Measurements from ENCODE around the gene ST6GALNAC2. TPM values are rescaled to one million over a fixed set of nuclear protein-coding genes. Genes with fewer than 3 reads are reported as not detected.
"Not testable (repeated sequence)": the region's sequence is repeated elsewhere in the genome, so short reads cannot be mapped to it uniquely, and the experiment has no call there.

ST6GALNAC2 gene
- total RNA-seq, 2 experiments from 2014 or later: 3.4 to 3.9 TPM

DNA sequence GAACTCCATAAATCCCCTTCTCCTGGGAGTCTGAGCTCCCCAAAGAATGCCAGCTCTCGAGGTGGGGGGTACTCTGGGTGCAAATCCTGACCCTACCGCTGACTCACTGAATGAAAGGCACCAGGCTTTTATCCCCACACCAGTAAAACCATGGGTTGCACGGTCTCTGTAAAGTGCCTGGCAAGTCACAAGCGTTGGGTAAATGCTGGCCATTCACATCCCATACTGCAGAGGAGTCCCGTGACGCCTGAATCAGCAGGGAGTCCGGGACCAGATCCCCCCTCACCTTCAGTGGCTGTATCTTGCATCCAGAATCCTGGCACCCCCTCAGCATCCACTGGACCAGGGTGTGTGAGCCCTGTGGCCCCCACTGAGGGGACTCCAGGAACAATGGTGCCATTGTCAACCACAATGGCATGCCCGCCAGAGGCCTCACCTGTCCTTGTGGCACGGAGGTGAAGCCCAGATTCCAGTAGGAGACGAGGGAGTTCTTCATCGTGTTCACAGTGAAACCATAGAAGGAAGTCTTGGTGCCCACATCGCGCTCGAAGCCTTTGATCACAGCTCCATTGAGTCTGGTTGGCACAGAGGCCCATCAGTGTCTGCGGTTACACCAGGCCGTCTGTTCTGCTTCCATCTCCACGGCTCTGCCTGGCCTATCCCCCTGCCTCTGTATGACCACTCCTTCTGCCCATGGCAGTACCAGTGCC lies 13.3 kb downstream of the ST6GALNAC2 start:
- Mint-ChIP-seq H3K27me3 (no peaks in the 10 kb centered on the region), H3K27ac (no peak overlapping the region), H3K4me3 (no peak overlapping the region), H3K36me3 (no peaks in the 10 kb centered on the region), H3K9me3 (no peaks in the 10 kb centered on the region), H3K4me1 (peaks cover 7% of the 10 kb centered on the region)
- DNase-seq (no peak), ATAC-seq (ENCODE audit: low read depth) (no peak)
- POLR2A ChIA-PET: no interaction called here

- H3K4me3 Mint-ChIP-seq: no peak overlapping the region
- no peak overlapping the region for H3K27ac Mint-ChIP-seq
- H3K9me3 Mint-ChIP-seq: no peaks in the 10 kb centered on the region
- no peaks in the 10 kb centered on the region for H3K27me3 Mint-ChIP-seq
- no peak for DNase-seq
- no peak for ATAC-seq (ENCODE audit: low read depth)
- POLR2A ChIA-PET: no interaction called here
- H3K36me3 Mint-ChIP-seq: peaks cover 2% of the 10 kb centered on the region
- peaks cover 13% of the 10 kb centered on the region for H3K4me1 Mint-ChIP-seq
Measured at GRCh38 chr17:76570877-76571471, 14.7 kb downstream of the ST6GALNAC2 start.

DNA sequence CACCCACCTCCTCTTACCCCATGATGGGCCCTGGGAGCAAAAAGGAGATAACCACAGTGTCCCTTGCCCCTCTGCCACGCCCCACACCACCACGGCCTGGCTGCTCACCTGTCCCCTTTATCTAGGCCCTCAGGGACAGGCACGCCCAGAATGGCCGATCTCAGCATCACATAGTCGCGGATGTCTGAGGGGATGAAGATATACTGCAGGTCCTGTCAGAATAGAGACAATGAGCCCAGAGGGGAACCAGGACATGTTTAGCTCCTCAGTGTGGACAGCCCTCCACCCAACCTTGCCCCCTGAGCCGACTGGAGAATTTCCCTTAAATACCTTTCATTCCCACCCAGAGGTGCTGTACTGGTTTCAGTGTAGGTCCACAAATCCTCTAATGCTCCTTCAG lies 15.2 kb downstream of the ST6GALNAC2 start:
- ATAC-seq (ENCODE audit: low read depth): no peak
- Mint-ChIP-seq H3K36me3 (peaks cover 2% of the 10 kb centered on the region), H3K4me1 (peaks cover 13% of the 10 kb centered on the region), H3K27me3 (no peaks in the 10 kb centered on the region), H3K9me3 (no peaks in the 10 kb centered on the region), H3K4me3 (no peak overlapping the region), H3K27ac (no peak overlapping the region)
- POLR2A ChIA-PET: no interaction called here
- no peak for DNase-seq

- Mint-ChIP-seq H3K9me3 (no peaks in the 10 kb centered on the region), H3K27me3 (no peaks in the 10 kb centered on the region), H3K36me3 (peaks cover 5% of the 10 kb centered on the region), H3K27ac (no peak overlapping the region), H3K4me1 (peaks cover 15% of the 10 kb centered on the region), H3K4me3 (no peak overlapping the region)
- ATAC-seq (ENCODE audit: low read depth) (no peak), DNase-seq (no peak)
- POLR2A ChIA-PET: interaction anchor here (3.2 kb wide), 1 partner anchor 12 kb away, joined by 21 read pairs; no protein-coding TSS in a partner anchor
Measured at GRCh38 chr17:76569607-76570279, 15.9 kb downstream of the ST6GALNAC2 start.

DNA sequence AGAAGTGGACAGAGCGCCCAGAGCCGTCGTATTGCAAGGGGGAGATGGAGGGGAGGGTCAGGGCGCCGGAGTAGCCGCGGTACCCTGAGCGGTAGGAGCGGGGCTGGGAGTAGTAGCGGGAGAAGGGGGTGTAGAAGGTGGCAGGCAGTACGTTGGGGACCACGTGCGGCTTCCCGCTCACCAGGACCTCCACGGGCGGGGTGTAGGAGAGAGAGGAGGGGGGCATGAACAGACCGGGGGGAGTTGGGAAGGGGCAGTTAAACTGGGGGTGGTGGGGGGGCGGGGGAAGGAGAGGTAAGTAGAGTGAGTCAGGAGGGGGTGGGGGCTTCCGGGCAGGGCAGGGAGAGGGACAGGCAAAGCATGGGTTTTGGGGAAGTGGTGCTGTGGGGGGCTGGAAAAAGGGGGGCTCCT lies 16.8 kb downstream of the ST6GALNAC2 start:
- Mint-ChIP-seq H3K27ac (no peak overlapping the region), H3K36me3 (peaks cover 5% of the 10 kb centered on the region), H3K4me3 (no peak overlapping the region), H3K4me1 (peaks cover 15% of the 10 kb centered on the region), H3K27me3 (no peaks in the 10 kb centered on the region), H3K9me3 (no peaks in the 10 kb centered on the region)
- DNase-seq: no peak
- POLR2A ChIA-PET: interaction anchor here (3.2 kb wide), 1 partner anchor 11 kb away, joined by 21 read pairs; no protein-coding TSS in a partner anchor
- ATAC-seq (ENCODE audit: low read depth): no peak

GRCh38 chr17:76567634-76568432 lies 17.8 kb downstream of the ST6GALNAC2 start:
- H3K4me3 Mint-ChIP-seq: no peak overlapping the region
- H3K36me3 Mint-ChIP-seq: peaks cover 9% of the 10 kb centered on the region
- DNase-seq (no peak), ATAC-seq (ENCODE audit: low read depth) (no peak)
- H3K27me3 Mint-ChIP-seq: no peaks in the 10 kb centered on the region
- POLR2A ChIA-PET: interaction anchor here (3.2 kb wide), 1 partner anchor 10 kb away, joined by 21 read pairs; no protein-coding TSS in a partner anchor
- H3K4me1 Mint-ChIP-seq: peaks cover 21% of the 10 kb centered on the region
- H3K27ac Mint-ChIP-seq: no peak overlapping the region
- no peaks in the 10 kb centered on the region for H3K9me3 Mint-ChIP-seq

DNA sequence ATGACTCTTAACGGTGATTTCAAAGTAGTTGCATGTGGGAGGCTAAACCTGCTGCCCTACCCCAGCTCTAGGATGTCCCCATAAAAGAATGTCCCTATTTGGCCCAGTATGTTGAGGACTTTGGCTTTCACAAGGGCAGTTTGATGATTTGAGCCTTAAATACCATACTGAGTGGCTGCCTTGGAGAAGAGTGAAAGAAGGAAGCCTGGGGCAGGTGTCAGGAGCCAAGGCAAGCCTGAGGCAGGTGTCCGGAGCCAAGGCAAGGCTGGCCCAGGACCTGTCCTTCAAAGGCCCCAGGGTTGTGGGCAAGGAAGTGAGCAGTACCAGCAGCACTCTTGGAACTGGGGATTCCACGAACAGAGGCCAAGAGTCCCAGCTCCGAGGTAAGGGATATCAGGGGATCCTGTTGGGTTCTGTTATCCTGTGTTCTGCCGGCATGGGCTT lies 18.6 kb downstream of the ST6GALNAC2 start:
- no peak overlapping the region for H3K4me3 Mint-ChIP-seq
- no peaks in the 10 kb centered on the region for H3K27me3 Mint-ChIP-seq
- no peak for ATAC-seq (ENCODE audit: low read depth)
- no peak for DNase-seq
- POLR2A ChIA-PET: interaction anchor here (1.1 to 3.2 kb wide), 2 partner anchors 9 to 34 kb away, joined by 3 to 21 read pairs; no protein-coding TSS in a partner anchor
- peaks cover 26% of the 10 kb centered on the region for H3K4me1 Mint-ChIP-seq
- no peaks in the 10 kb centered on the region for H3K9me3 Mint-ChIP-seq
- peaks cover 12% of the 10 kb centered on the region for H3K36me3 Mint-ChIP-seq
- peak overlapping the region; percentile 53 for H3K27ac Mint-ChIP-seq

GRCh38 chr17:76566613-76566943 lies 19.1 kb downstream of the ST6GALNAC2 start:
- Mint-ChIP-seq H3K9me3 (no peaks in the 10 kb centered on the region), H3K4me3 (no peak overlapping the region), H3K27me3 (no peaks in the 10 kb centered on the region), H3K27ac (no peak overlapping the region), H3K36me3 (peaks cover 16% of the 10 kb centered on the region), H3K4me1 (peaks cover 30% of the 10 kb centered on the region)
- POLR2A ChIA-PET: interaction anchor here (1.1 to 3.2 kb wide), 2 partner anchors 9 to 34 kb away, joined by 3 to 21 read pairs; no protein-coding TSS in a partner anchor
- ATAC-seq (ENCODE audit: low read depth): no peak
- DNase-seq: no peak

DNA sequence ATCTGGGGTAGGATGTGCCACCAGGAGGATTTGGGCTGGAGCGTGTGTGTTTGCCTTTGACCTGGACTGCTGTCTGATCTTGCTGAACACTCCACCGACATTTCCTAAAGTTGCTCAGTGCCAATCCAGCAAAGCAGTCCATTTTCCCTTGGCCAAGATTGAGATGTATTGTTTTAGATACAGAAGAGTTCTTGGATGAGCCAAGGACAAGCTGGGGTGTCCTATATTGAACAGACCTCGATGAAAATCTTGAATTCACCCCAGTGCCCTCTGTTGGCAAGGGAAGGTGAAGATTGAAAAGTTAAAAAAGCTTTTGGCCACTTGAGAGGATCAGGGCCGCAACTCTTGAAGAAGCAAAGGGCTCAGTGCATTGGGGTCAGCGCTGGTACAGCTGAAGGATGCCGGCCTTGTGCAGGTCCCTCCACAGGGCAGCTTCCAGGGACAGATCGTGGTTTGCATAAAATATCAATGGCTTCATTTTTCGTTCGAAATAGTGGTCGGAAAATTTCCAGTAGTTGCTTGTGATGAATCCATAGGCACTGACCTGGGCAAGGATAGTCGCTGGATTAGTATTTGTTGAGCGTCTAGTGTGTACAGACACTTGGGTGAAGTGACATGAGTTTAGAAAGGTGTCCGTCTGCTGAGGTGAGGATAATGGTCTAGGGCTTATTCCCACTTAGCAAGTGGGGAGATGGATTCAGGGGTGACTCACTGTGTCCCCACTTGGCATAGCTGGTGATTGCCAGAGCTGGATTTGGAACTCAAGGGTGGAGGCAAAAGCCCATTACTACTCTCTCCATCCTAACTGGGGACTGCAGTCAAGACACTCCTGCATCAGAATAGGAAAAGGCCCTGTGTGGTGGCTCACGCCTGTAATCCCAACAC lies 19.7 kb downstream of the ST6GALNAC2 start:
- H3K36me3 Mint-ChIP-seq: peaks cover 18% of the 10 kb centered on the region
- H3K4me1 Mint-ChIP-seq: peaks cover 33% of the 10 kb centered on the region
- H3K27me3 Mint-ChIP-seq: no peaks in the 10 kb centered on the region
- H3K27ac Mint-ChIP-seq: peak overlapping the region; percentile 24
- POLR2A ChIA-PET: interaction anchor here (1.0 to 3.2 kb wide), 3 partner anchors 8 to 132 kb away, joined by 3 to 21 read pairs (median 3); no protein-coding TSS in a partner anchor
- no peak overlapping the region for H3K4me3 Mint-ChIP-seq
- no peak for ATAC-seq (ENCODE audit: low read depth)
- no peak for DNase-seq
- H3K9me3 Mint-ChIP-seq: no peaks in the 10 kb centered on the region

DNA sequence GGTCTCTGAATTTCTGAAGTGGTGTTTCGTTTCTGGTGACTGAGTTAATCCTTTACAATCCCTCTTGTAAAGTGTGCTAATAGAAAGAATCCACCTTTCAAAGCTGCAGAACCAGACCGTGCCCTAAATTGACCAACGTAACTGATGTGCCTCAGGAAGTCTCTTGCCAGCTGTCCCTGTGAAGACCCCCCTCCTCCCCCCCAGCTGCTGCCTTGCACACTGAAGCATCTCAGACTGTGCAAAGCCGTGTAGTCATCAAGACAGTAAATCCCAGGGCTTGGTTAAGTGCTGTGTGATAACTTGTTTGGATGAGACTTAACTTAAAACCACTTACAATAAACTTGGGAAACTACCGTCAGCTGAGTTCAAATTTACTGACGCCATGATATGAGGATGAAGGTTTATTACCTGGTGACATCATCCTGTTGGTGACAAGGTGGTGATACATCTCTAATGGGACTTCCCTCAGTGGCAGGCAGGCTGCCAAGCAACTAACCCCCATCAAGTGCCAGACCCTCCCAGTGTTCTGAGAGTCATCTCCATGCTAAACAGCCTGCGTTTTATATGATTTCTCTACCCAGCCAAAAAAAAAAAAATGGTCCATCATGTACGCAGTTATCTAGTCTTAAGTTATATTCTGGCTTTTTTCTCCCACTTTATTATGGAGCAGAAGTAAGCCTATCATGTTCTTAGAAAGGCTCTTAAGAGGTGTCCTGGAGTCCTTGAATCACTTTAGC lies 20.5 kb downstream of the ST6GALNAC2 start:
- not testable (repeated sequence) for DNase-seq; H3K4me3 Mint-ChIP-seq; H3K27ac Mint-ChIP-seq; H3K27me3 Mint-ChIP-seq; H3K9me3 Mint-ChIP-seq; ATAC-seq (ENCODE audit: low read depth)
- POLR2A ChIA-PET: interaction anchor here (1.0 kb wide), 1 partner anchor 132 kb away, joined by 3 read pairs; no protein-coding TSS in a partner anchor
- Mint-ChIP-seq H3K36me3 (peaks cover 22% of the 10 kb centered on the region), H3K4me1 (peaks cover 38% of the 10 kb centered on the region)

- peak; percentile 59 for ATAC-seq (ENCODE audit: low read depth)
- Mint-ChIP-seq H3K4me3 (peak overlapping the region; percentile 30), H3K36me3 (peaks cover 25% of the 10 kb centered on the region), H3K27ac (peak overlapping the region; percentile 75), H3K4me1 (peaks cover 50% of the 10 kb centered on the region)
- H3K27me3 Mint-ChIP-seq, H3K9me3 Mint-ChIP-seq, POLR2A ChIA-PET, DNase-seq: not testable (repeated sequence)
Measured at GRCh38 chr17:76563359-76563758, 22.3 kb downstream of the ST6GALNAC2 start.

Data from activated naive CD8-positive, alpha-beta T cell treated with anti-CD3 and anti-CD28 coated beads, Interleukin-2, amount 10 ng/mL, durations not matched to agents 7 days and 5 days (primary cell).